Adrenal gland (tissue), 19 donors: ENCODE measurements around the gene MAGOH. TPM values are rescaled to one million over a fixed set of nuclear protein-coding genes. Genes with fewer than 3 reads are reported as not detected.
A peak's percentile ranks its signal among the peaks of the same experiment; 100 is the strongest.

Source experiments
- DNase-seq, 7 donors: peaks; one replicate each; pipeline ENCODE4 v3.0.0-alpha.2; 2019 to 2020
- H3K27ac ChIP-seq, 5 donors: fragments of 200-600 bp; sonication (generic) in 4 of 5; 1 replicate in 3 of 5; 2 replicates in 2 of 5; pipeline versions ENCODE4 v1.5.1 to v1.8.0; 2016 to 2020; ENCODE audit warnings: mild to moderate bottlenecking in 1 of 5
- H3K27me3 ChIP-seq: fragments of 200-600 bp; 2 replicates; pipeline ENCODE4 v1.8.0; 2021
- H3K36me3 ChIP-seq, 2 donors: fragments of 200-600 bp; replicated peaks in 1 of 2; 1 replicate in 1 of 2; 2 replicates in 1 of 2; pipeline versions ENCODE4 v1.5.1 to v1.8.0; 2018 to 2022
- H3K4me1 ChIP-seq, 2 donors: fragments of 200-600 bp; replicated peaks in 1 of 2; 1 replicate in 1 of 2; 2 replicates in 1 of 2; pipeline versions ENCODE4 v1.5.1 to v1.8.0; 2018 to 2021
- H3K4me3 ChIP-seq, 4 donors: fragments of 200-600 bp; sonication (generic) in 3 of 4; one replicate each; pipeline ENCODE4 v1.5.1; 2016 to 2018
- H3K9me3 ChIP-seq, 3 donors: fragments of 200-600 bp; sonication (generic) in 1 of 3; replicated peaks in 1 of 3; 1 replicate in 2 of 3; 2 replicates in 1 of 3; pipeline versions ENCODE4 v1.5.1 to v1.8.0; 2016 to 2021
- POLR2A ChIP-seq, 2 donors: fragments of 450-650 bp; IDR thresholded peaks; one replicate each; pipeline ENCODE4 v1.6.1; 2017; ENCODE audit warnings: antibody characterized with exemption in 2 of 2, mild to moderate bottlenecking in 2 of 2, moderate library complexity in 1 of 2
- WGBS, 4 donors: extraction: QIAGEN DNeasy Blood & Tissue Kit in 2 of 4; methylation state at CpG; one replicate each; pipeline versions ENCODE4 v1.1.5 to v1.1.7; 2013 to 2017; 5-methylcytosine and 5-hydroxymethylcytosine counted together
- intact Hi-C, 2 donors: fragments of 100-400 bp; cut with DNase I; formaldehyde crosslinking; loops; one replicate each; pipeline versions ENCODE4 v1.14.1 to v1.15.0; 2022 to 2023
- long read RNA-seq, 10 donors: library from polyadenylated mRNA in 3 of 10; unstranded in 2 of 10; stranded (forward) in 1 of 10; transcript quantifications; one replicate each; pipeline ENCODE4 v2.0.0 and lab custom pipeline, GENCODE V29; 2021 to 2026
- polyA plus RNA-seq, 3 donors: library from polyadenylated mRNA; stranded (reverse); fragments of 200-250 nt in 2 of 3; fragments of 350-450 nt in 1 of 3; fragmentation: Illumina TruSeq in 1 of 3; extraction: RNeasy Lipid Tissue Mini Kit (QIAGEN cat#74804) in 1 of 3; gene quantifications; one replicate each; pipeline ENCODE4 v1.2.3, GENCODE V29; 2013 to 2014
- total RNA-seq, 9 donors: library from RNA; depleted of rRNA in 4 of 9; stranded (reverse); fragments of >200 nt in 4 of 9; fragments of 120-200 nt in 1 of 9; fragmentation: NEBNext Ultra II Directional in 1 of 9; extraction: Animal tissue kit (Norgen Biotek cat#: 25700) in 1 of 9; gene quantifications; one replicate each; pipeline versions ENCODE4 v1.1.0 to v1.2.4, GENCODE V29; 2013 to 2023
- TF ChIP-seq, protein P1 (sequence below), 6 experiments: fragments of 450-650 bp in 4 of 6; fragments of 200-600 bp in 2 of 6; sonication (generic) in 1 of 6; IDR thresholded peaks; 1 replicate in 5 of 6; 2 replicates in 1 of 6; pipeline versions ENCODE4 v1.5.1 to v1.8.0; 2016 to 2021; ENCODE audit warnings: antibody characterized with exemption in 6 of 6, mild to moderate bottlenecking in 2 of 6, moderate library complexity in 1 of 6
- donor health status: healthy with polysubstance abuse.
- donor health status: Bipolar disorder and iron deficiency.
- donor health status: DM: yes; HTN: yes; CAD: no.
- donor health status: DM: no; HTN: no; CAD: no.
- donor health status: DM: no; HTN: no; CAD: no.
- donor health status: DM: yes; HTN: yes; CAD: no.

Gene MAGOH
- total RNA-seq (10 to 100 TPM; 14.5 to 43.9 (median 30.2) TPM), polyA plus RNA-seq (100 to 1,000 TPM in 1 of 3 donors, 10 to 100 TPM in 2; 87.0 to 119 (median 95.8) TPM)
- long read RNA-seq, donor 1, transcript MAGOH-201 (4 exons, 500 nt), result minor isoform, 7 of 42 reads
- long read RNA-seq, donor 1, transcript MAGOH-202 (5 exons, 756 nt), result major isoform, 32 of 42 reads
- long read RNA-seq, donor 1, partial matches to known transcripts, result 0 of 42 reads
- long read RNA-seq, donor 1, other reads (novel, unspliced or antisense), result 0 of 42 reads
- long read RNA-seq, donor 2, transcript MAGOH-202 (5 exons, 756 nt), result major isoform, 15 of 25 reads
- long read RNA-seq, donor 2, transcript MAGOH-201 (4 exons, 500 nt), result minor isoform, 7 of 25 reads
- long read RNA-seq, donor 2, partial matches to known transcripts, result 0 of 25 reads
- long read RNA-seq, donor 2, other reads (novel, unspliced or antisense), result 0 of 25 reads
- long read RNA-seq, donor 3, transcript MAGOH-201 (4 exons, 500 nt), result minor isoform, 6 of 32 reads
- long read RNA-seq, donor 3, transcript MAGOH-202 (5 exons, 756 nt), result major isoform, 22 of 32 reads
- long read RNA-seq, donor 3, partial matches to known transcripts, result 0 of 32 reads
- long read RNA-seq, donor 3, other reads (novel, unspliced or antisense), result 0 of 32 reads
- long read RNA-seq, donor 4, transcript MAGOH-202 (5 exons, 756 nt), result major isoform, 5 of 7 reads
- long read RNA-seq, donor 4, partial matches to known transcripts, result 0 of 7 reads
- long read RNA-seq, donor 4, other reads (novel, unspliced or antisense), result 0 of 7 reads
- long read RNA-seq, donor 5, transcript MAGOH-202 (5 exons, 756 nt), result major isoform, 11 of 19 reads
- long read RNA-seq, donor 5, partial matches to known transcripts, result 0 of 19 reads
- long read RNA-seq, donor 5, other reads (novel, unspliced or antisense), result 5 of 19 reads
- long read RNA-seq, donor 6, transcript MAGOH-202 (5 exons, 756 nt), result major isoform, 6 of 7 reads
- long read RNA-seq, donor 6, partial matches to known transcripts, result 0 of 7 reads
- long read RNA-seq, donor 6, other reads (novel, unspliced or antisense), result 0 of 7 reads
- long read RNA-seq, donor 7, transcript MAGOH-201 (4 exons, 500 nt), result minor isoform, 5 of 17 reads
- long read RNA-seq, donor 7, transcript MAGOH-202 (5 exons, 756 nt), result major isoform, 12 of 17 reads
- long read RNA-seq, donor 7, partial matches to known transcripts, result 0 of 17 reads
- long read RNA-seq, donor 7, other reads (novel, unspliced or antisense), result 0 of 17 reads
- long read RNA-seq, donor 8, transcript MAGOH-201 (4 exons, 500 nt), result minor isoform, 6 of 27 reads
- long read RNA-seq, donor 8, transcript MAGOH-202 (5 exons, 756 nt), result major isoform, 21 of 27 reads
- long read RNA-seq, donor 8, partial matches to known transcripts, result 0 of 27 reads
- long read RNA-seq, donor 8, other reads (novel, unspliced or antisense), result 0 of 27 reads
- long read RNA-seq, donor 9, transcript MAGOH-201 (4 exons, 500 nt), result minor isoform, 7 of 30 reads
- long read RNA-seq, donor 9, transcript MAGOH-202 (5 exons, 756 nt), result major isoform, 20 of 30 reads
- long read RNA-seq, donor 9, partial matches to known transcripts, result 0 of 30 reads
- long read RNA-seq, donor 9, other reads (novel, unspliced or antisense), result 0 of 30 reads
- long read RNA-seq, donor 10, transcript MAGOH-202 (5 exons, 756 nt), result major isoform, 7 of 13 reads
- long read RNA-seq, donor 10, transcript MAGOH-201 (4 exons, 500 nt), result minor isoform, 6 of 13 reads
- long read RNA-seq, donor 10, partial matches to known transcripts, result 0 of 13 reads
- long read RNA-seq, donor 10, other reads (novel, unspliced or antisense), result 0 of 13 reads

DNA sequence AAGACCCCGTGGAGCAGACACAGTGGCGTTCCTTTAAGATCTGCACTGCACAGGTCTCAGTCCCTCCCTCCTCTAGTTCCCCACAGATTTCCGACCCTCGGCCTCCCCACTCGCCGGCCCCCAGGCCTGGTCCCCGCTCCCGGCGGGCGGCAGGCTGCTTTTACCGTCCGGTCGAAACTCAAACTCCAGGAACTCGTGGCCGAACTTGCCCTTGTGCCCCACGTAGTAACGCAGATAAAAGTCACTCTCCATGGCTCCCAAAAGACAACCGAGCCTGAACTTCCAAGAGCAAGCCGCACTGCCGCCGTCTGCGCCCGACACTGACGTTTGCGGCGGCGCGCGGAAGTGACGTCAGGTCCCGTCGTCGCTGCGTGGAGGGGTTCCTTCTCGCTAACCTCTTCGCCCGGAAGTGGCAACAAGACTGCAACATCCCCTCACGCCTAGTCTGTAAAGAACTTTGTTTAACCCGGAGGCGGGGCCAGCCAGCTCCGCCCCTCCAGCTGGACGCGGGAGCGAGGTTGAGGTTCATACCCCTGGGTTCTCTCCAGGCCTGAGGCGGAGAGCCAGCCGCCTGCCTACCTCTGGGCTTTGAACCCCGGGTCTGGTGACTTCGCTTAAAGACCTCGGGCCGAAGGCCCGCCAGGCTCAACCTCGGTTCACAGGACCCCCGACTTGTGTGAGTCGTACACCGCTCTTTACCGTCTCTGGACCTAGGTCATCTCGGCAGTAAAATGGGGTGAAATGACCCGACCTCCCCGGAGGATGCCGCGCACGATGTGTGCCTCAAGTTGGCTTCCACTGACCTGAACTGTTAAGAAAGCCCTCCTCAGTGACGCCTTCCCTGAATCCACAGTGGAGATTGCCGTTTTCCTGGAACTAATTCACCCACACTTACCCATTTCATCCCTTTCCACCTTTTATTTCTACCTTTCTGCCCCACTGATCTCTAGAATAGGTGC lies at the start of gene MAGOH:
TSS of gene MAGOH (minus strand) at position 322 of the 959 bp plus-strand sequence. CDS start at position 252, 70 bp downstream.
- peak; percentile 73 to 75 for TF ChIP-seq POLR2A (IDR thresholded peaks at IDR 0.05)
- TF ChIP-seq, protein P1, sequence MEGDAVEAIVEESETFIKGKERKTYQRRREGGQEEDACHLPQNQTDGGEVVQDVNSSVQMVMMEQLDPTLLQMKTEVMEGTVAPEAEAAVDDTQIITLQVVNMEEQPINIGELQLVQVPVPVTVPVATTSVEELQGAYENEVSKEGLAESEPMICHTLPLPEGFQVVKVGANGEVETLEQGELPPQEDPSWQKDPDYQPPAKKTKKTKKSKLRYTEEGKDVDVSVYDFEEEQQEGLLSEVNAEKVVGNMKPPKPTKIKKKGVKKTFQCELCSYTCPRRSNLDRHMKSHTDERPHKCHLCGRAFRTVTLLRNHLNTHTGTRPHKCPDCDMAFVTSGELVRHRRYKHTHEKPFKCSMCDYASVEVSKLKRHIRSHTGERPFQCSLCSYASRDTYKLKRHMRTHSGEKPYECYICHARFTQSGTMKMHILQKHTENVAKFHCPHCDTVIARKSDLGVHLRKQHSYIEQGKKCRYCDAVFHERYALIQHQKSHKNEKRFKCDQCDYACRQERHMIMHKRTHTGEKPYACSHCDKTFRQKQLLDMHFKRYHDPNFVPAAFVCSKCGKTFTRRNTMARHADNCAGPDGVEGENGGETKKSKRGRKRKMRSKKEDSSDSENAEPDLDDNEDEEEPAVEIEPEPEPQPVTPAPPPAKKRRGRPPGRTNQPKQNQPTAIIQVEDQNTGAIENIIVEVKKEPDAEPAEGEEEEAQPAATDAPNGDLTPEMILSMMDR (IDR thresholded peaks at IDR 0.05), result no peak
- Histone ChIP-seq H3K36me3 (peaks cover 0 to 26% of the 10 kb centered on the region in 2 donors), H3K9me3 (no peaks in the 10 kb centered on the region), H3K4me1 (peaks cover 15 to 27% of the 10 kb centered on the region in 2 donors), H3K27ac (peak within 1 kb of the TSS in 4 of 5 donors; percentile 7 to 86 (median 68)), H3K27me3 (no peaks in the 10 kb centered on the region), H3K4me3 (peak within 1 kb of the TSS; percentile 57 to 80 (median 74))
- 2 to 15% (median 6%) methylated on average over 25 to 64 of the region's 64 CpGs for WGBS, 4 donors
- DNase-seq, result peak; percentile 90 to 97 (median 94)
- intact Hi-C loops, result no loop called here

DNA sequence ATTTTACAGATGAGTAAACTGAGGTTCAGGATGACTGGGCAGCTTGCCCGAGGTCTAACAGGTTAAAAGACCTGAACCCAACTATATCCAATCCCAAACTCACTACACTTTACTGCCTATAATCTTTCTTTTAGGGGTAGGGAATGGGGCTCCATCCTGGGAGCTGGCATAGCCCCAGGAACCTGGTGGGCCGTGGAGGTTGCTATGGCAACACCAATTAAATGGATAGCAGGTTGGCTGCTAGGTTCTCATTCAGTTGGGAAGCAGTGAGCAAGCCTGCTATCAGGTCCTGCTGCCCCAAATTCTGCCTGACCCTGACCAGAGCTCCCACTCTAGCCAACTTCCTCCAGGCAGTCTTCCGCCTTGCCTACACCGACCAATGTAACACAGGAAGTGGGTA lies 48.6 kb upstream of the MAGOH start:
- 76 to 92% (median 83%) methylated on average over 3 to 4 of the region's 4 CpGs for WGBS, 4 donors
- H3K4me1 ChIP-seq, result no peaks in the 10 kb centered on the region
- no peak overlapping the region for H3K4me3 ChIP-seq
- no peak overlapping the region for H3K27ac ChIP-seq
- H3K9me3 ChIP-seq, result no peaks in the 10 kb centered on the region
- TF ChIP-seq POLR2A (IDR thresholded peaks at IDR 0.05), result no peak
- TF ChIP-seq, protein P1 (IDR thresholded peaks at IDR 0.05), result no peak
- DNase-seq, result no peak
- H3K36me3 ChIP-seq, result no peaks in the 10 kb centered on the region
- no peaks in the 10 kb centered on the region for H3K27me3 ChIP-seq
- intact Hi-C loops, result no loop called here
